H1 (cell line): ENCODE data around the gene CSRNP3. TPM values are rescaled to one million over a fixed set of nuclear protein-coding genes. Genes with fewer than 3 reads are reported as not detected.

ENCODE experiments used
- CTCF ChIA-PET: fragments of 300-600 bp; sonication (Branson Sonifier 250); formaldehyde crosslinking; loops from one replicate; lab custom pipeline; 2021; ENCODE audit not compliant: partially characterized antibody; lab: Charles Lee
- POLR2A ChIA-PET: fragments of 300-600 bp; sonication (Branson Sonifier 250); formaldehyde crosslinking; loops from one replicate; lab custom pipeline; 2021; ENCODE audit warnings: inconsistent platforms; ENCODE audit not compliant: partially characterized antibody; lab: Charles Lee
- DNase-seq, 2 experiments: peaks; one replicate each; pipeline versions ENCODE4 v3.0.0 to v3.0.0-alpha.2; 2010 to 2022; ENCODE audit warnings: low spot score in 2 of 2, low read depth in 1 of 2, mixed read lengths in 1 of 2
- FAIRE-seq: peaks from 2 replicates; lab custom pipeline; 2011; peaks lifted over from hg19 to GRCh38; lab: Jason Lieb, UNC
- H2AFZ ChIP-seq: 2 replicates; pipeline ENCODE4 v1.8.1; 2012; ENCODE audit warnings: low read length, inconsistent platforms
- H2AK5ac ChIP-seq: 2 replicates; pipeline ENCODE4 v1.6.1; 2013; ENCODE audit warnings: low read depth, low read length
- H2BK120ac ChIP-seq: replicated peaks from 2 replicates; pipeline ENCODE3; 2013; ENCODE audit warnings: low read depth, low read length, inconsistent platforms
- H2BK12ac ChIP-seq: 2 replicates; pipeline ENCODE4 v1.6.1; 2013; ENCODE audit warnings: low read depth, low read length
- H2BK15ac ChIP-seq: 2 replicates; pipeline ENCODE4 v1.6.1; 2013; ENCODE audit warnings: low read length
- H2BK20ac ChIP-seq: 2 replicates; pipeline ENCODE4 v1.6.1; 2013; ENCODE audit warnings: low read length
- H2BK5ac ChIP-seq: 2 replicates; pipeline ENCODE4 v1.6.1; 2013; ENCODE audit warnings: low read depth, low read length
- H3K14ac ChIP-seq: 2 replicates; pipeline ENCODE4 v1.6.1; 2013; ENCODE audit warnings: inconsistent platforms; ENCODE audit not compliant: insufficient read length
- H3K18ac ChIP-seq: 2 replicates; pipeline ENCODE4 v1.6.1; 2013; ENCODE audit warnings: low read length; ENCODE audit errors: extremely low read depth
- H3K23ac ChIP-seq: 2 replicates; pipeline ENCODE4 v1.6.1; 2013; ENCODE audit warnings: inconsistent platforms; ENCODE audit not compliant: insufficient read length
- H3K23me2 ChIP-seq: 2 replicates; pipeline ENCODE4 v1.6.1; 2013; ENCODE audit warnings: low read depth, low read length
- H3K27ac ChIP-seq: 2 replicates; pipeline ENCODE4 v1.6.1; 2011; ENCODE audit warnings: low read depth, low read length, inconsistent platforms
- H3K27me3 ChIP-seq, 4 experiments: replicated peaks in 1 of 4; 1 replicate in 1 of 4; 2 replicates in 3 of 4; pipeline versions ENCODE4 v1.6.1 to v1.8.1; 2011 to 2013; ENCODE audit warnings: low read length in 3 of 4, mild to moderate bottlenecking in 3 of 4, inconsistent platforms in 2 of 4, mixed read lengths in 2 of 4, moderate library complexity in 1 of 4; ENCODE audit not compliant: control insufficient read depth in 3 of 4, insufficient read depth in 3 of 4; ENCODE audit errors: extremely low read depth in 1 of 4
- H3K36me3 ChIP-seq, 4 experiments: 2 replicates each; pipeline versions ENCODE4 v1.6.1 to v1.8.1; 2011 to 2013; ENCODE audit warnings: mild to moderate bottlenecking in 4 of 4, low read length in 3 of 4, moderate library complexity in 2 of 4, control low read depth in 1 of 4, inconsistent platforms in 1 of 4; ENCODE audit not compliant: insufficient read depth in 4 of 4, control insufficient read depth in 2 of 4
- H3K4ac ChIP-seq: replicated peaks from 2 replicates; pipeline ENCODE3; 2013; ENCODE audit warnings: low read length, low read depth, mixed read lengths, inconsistent platforms; ENCODE audit not compliant: insufficient read length
- H3K4me1 ChIP-seq, 4 experiments: replicated peaks in 1 of 4; 1 replicate in 1 of 4; 2 replicates in 3 of 4; pipeline versions ENCODE4 v1.6.1 to v1.8.1; 2011 to 2013; ENCODE audit warnings: low read length in 3 of 4, inconsistent platforms in 2 of 4, mixed read lengths in 1 of 4; ENCODE audit not compliant: insufficient read depth in 4 of 4, control insufficient read depth in 3 of 4
- H3K4me2 ChIP-seq, 2 experiments: 2 replicates each; pipeline versions ENCODE4 v1.6.1 to v1.8.1; 2011 to 2013; ENCODE audit warnings: low read depth in 2 of 2, low read length in 2 of 2, control low read depth in 1 of 2, inconsistent platforms in 1 of 2, mild to moderate bottlenecking in 1 of 2; ENCODE audit not compliant: insufficient read depth in 1 of 2
- H3K4me3 ChIP-seq, 4 experiments: fragments of 200-600, 300-600 bp in 1 of 4; sonication (generic), shearing (Covaris generic), sonication (Bioruptor Twin) in 1 of 4; 2 replicates each; pipeline versions ENCODE4 v1.5.1 to v1.8.1; 2011 to 2016; ENCODE audit warnings: low read length in 4 of 4, low read depth in 3 of 4, control low read depth in 2 of 4, inconsistent platforms in 2 of 4, mild to moderate bottlenecking in 2 of 4, mixed read lengths in 1 of 4, moderate library complexity in 1 of 4; ENCODE audit not compliant: insufficient read depth in 2 of 4; ENCODE audit errors: extremely low read depth in 1 of 4
- H3K56ac ChIP-seq: replicated peaks from 2 replicates; pipeline ENCODE3; 2013; ENCODE audit warnings: low read depth, mild to moderate bottlenecking, mixed read lengths, low read length, inconsistent platforms; ENCODE audit not compliant: insufficient read length
- H3K79me1 ChIP-seq: 2 replicates; pipeline ENCODE4 v1.6.1; 2013; ENCODE audit warnings: low read depth, low read length, control low read depth
- H3K79me2 ChIP-seq, 2 experiments: 2 replicates each; pipeline versions ENCODE4 v1.6.1 to v1.8.1; 2012 to 2013; ENCODE audit warnings: low read length in 2 of 2, mild to moderate bottlenecking in 2 of 2, inconsistent platforms in 1 of 2; ENCODE audit not compliant: insufficient read depth in 2 of 2, control insufficient read depth in 1 of 2
- H3K9ac ChIP-seq, 4 experiments: replicated peaks in 1 of 4; 1 replicate in 1 of 4; 2 replicates in 3 of 4; pipeline versions ENCODE4 v1.6.1 to v1.8.1; 2011 to 2013; ENCODE audit warnings: low read depth in 3 of 4, low read length in 3 of 4, control low read depth in 2 of 4, mild to moderate bottlenecking in 2 of 4, moderate library complexity in 2 of 4, inconsistent platforms in 1 of 4; ENCODE audit errors: extremely low read depth in 1 of 4
- H3K9me3 ChIP-seq, 2 experiments: 2 replicates each; pipeline versions ENCODE4 v1.6.1 to v1.8.1; 2012 to 2013; ENCODE audit warnings: mild to moderate bottlenecking in 2 of 2, moderate library complexity in 2 of 2, control low read depth in 1 of 2, inconsistent platforms in 1 of 2, low read depth in 1 of 2, low read length in 1 of 2, mixed read lengths in 1 of 2; ENCODE audit not compliant: insufficient read depth in 2 of 2
- H4K20me1 ChIP-seq, 2 experiments: replicated peaks in 1 of 2; 2 replicates each; pipeline versions ENCODE3 to v1.8.1; 2011 to 2013; ENCODE audit warnings: inconsistent platforms in 2 of 2, low read length in 2 of 2, mild to moderate bottlenecking in 1 of 2; ENCODE audit not compliant: insufficient read depth in 2 of 2, control insufficient read depth in 1 of 2
- H4K5ac ChIP-seq: 2 replicates; pipeline ENCODE4 v1.6.1; 2013; ENCODE audit warnings: low read length, low read depth, mixed read lengths, inconsistent platforms; ENCODE audit not compliant: insufficient read length
- H4K8ac ChIP-seq: 2 replicates; pipeline ENCODE4 v1.8.0; 2013; ENCODE audit warnings: mild to moderate bottlenecking, moderate library complexity, low read length, inconsistent platforms; ENCODE audit not compliant: insufficient read depth; ENCODE audit errors: extremely low read depth
- H4K91ac ChIP-seq: replicated peaks from 2 replicates; pipeline ENCODE3; 2013; ENCODE audit warnings: low read length, mixed read lengths, inconsistent platforms; ENCODE audit not compliant: insufficient read length
- CBX8 ChIP-seq: fragments of 300-800, 300-1000 bp; sonication (generic); IDR thresholded peaks from 2 replicates; pipeline ENCODE4 v1.7.1; 2016; ENCODE audit warnings: low read depth, low read length, borderline replicate concordance
- CTCF ChIP-seq, 3 experiments: IDR thresholded peaks; 1 replicate in 2 of 3; 2 replicates in 1 of 3; pipeline versions ENCODE4 v1.5.1 to v1.6.1; 2011; ENCODE audit warnings: low read length in 3 of 3, mild to moderate bottlenecking in 3 of 3, inconsistent platforms in 2 of 3, low read depth in 1 of 3, moderate library complexity in 1 of 3; ENCODE audit not compliant: insufficient read depth in 1 of 3; ENCODE audit errors: control extremely low read depth in 1 of 3
- EZH2 ChIP-seq: fragments of 200-600 bp; sonication (generic); IDR thresholded peaks from 2 replicates; pipeline ENCODE4 v1.7.1; 2012; ENCODE audit warnings: low read depth, mild to moderate bottlenecking, moderate library complexity, low read length, inconsistent platforms; ENCODE audit not compliant: severe bottlenecking
- KDM1A ChIP-seq: fragments of 200-600, 300-600 bp; sonication (generic); IDR thresholded peaks from 2 replicates; pipeline ENCODE4 v1.7.1; 2016; ENCODE audit warnings: mild to moderate bottlenecking, low read length, borderline replicate concordance
- NANOG ChIP-seq: IDR thresholded peaks from 2 replicates; pipeline ENCODE4 v1.6.1; 2011; ENCODE audit warnings: low read length, low read depth, mild to moderate bottlenecking, inconsistent platforms; ENCODE audit not compliant: insufficient read depth, poor library complexity, severe bottlenecking
- RNF2 ChIP-seq: fragments of 200-900, 300-1000 bp; sonication (generic); IDR thresholded peaks from 2 replicates; pipeline ENCODE4 v1.7.1; 2016; ENCODE audit warnings: borderline replicate concordance, low read depth, mild to moderate bottlenecking, antibody characterized with exemption, low read length; ENCODE audit not compliant: poor library complexity, severe bottlenecking; ENCODE audit errors: missing control alignments
- SUZ12 ChIP-seq: fragments of 200-600 bp; sonication (generic); IDR thresholded peaks from 2 replicates; pipeline ENCODE4 v1.6.1; 2012; ENCODE audit warnings: mild to moderate bottlenecking, inconsistent platforms, low read length, moderate library complexity, mixed read lengths
- WGBS, 2 experiments: shearing (Covaris generic) in 1 of 2; methylation state at CpG; one replicate each; pipeline versions ENCODE4 v1.1.6 to v1.1.7; 2013 to 2015; ENCODE audit warnings: low lambda C conversion rate in 2 of 2, mixed read lengths in 2 of 2, inconsistent platforms in 1 of 2, low coverage in 1 of 2, missing lambda C conversion rate in 1 of 2; ENCODE audit not compliant: insufficient replicate concordance in 2 of 2, insufficient coverage in 1 of 2, insufficient read length in 1 of 2; ENCODE audit errors: extremely low coverage in 1 of 2, missing lambda C conversion rate in 1 of 2; 5-methylcytosine and 5-hydroxymethylcytosine counted together
- polyA plus RNA-seq, 7 experiments: library from polyadenylated mRNA; depleted of rRNA in 3 of 7; stranded (reverse) in 5 of 7; unstranded in 2 of 7; fragments of >200 nt in 5 of 7; fragments of 200-250 nt in 2 of 7; gene quantifications; 1 replicate in 5 of 7; 2 replicates in 1 of 7; 4 replicates in 1 of 7; pipeline versions ENCODE4 v1.2.1 to v1.2.3, GENCODE V29; 2011 to 2013; ENCODE audit warnings: missing spikeins in 2 of 7, mixed read lengths in 2 of 7
- total RNA-seq: library from RNA; stranded (reverse); fragmentation: NEBNext Ultra II Directional; extraction: Animal tissue kit (Norgen Biotek cat#: 25700); gene quantifications from 2 replicates; pipeline ENCODE4 v1.2.1, GENCODE V29; 2021

The CSRNP3 gene
- total and polyA plus RNA-seq, 2 of the 8 experiments (the other 6 are each of a cell fraction or from before 2014, with no cell fraction given): 1.3 to 6.5 TPM

GRCh38 chr2:165617741-165618481 is 148.4 kb downstream of the CSRNP3 start:
- no peaks in the 10 kb centered on the region for H3K79me1 ChIP-seq
- no peak overlapping the region for H3K27ac ChIP-seq
- no peaks in the 10 kb centered on the region for H3K4me1 ChIP-seq
- H3K36me3 ChIP-seq: no peaks in the 10 kb centered on the region
- no peaks in the 10 kb centered on the region for H3K27me3 ChIP-seq
- H3K56ac ChIP-seq: no peak overlapping the region
- no peak overlapping the region for H4K91ac ChIP-seq
- no peak overlapping the region for H2BK120ac ChIP-seq
- DNase-seq (no peak), FAIRE-seq (no peak)
- H2BK12ac ChIP-seq: 0 out of 2 replicates have a peak overlapping the region, but pooled peaks have one; percentile 29
- ChIA-PET POLR2A (interaction anchor here (0.8 kb wide), 1 partner anchor 122 kb away, joined by 3 read pairs; no protein-coding TSS in a partner anchor), CTCF (no interaction called here)
- no peak overlapping the region for H3K4ac ChIP-seq
- no peak overlapping the region for H4K5ac ChIP-seq
- no peak overlapping the region for H3K18ac ChIP-seq
- 0 out of 2 replicates have a peak overlapping the region, but pooled peaks have one; percentile 11 for H2BK5ac ChIP-seq
- no peak overlapping the region for H3K23ac ChIP-seq
- H3K9ac ChIP-seq: no peak overlapping the region
- no peak overlapping the region for H2BK15ac ChIP-seq
- no peak overlapping the region for H2BK20ac ChIP-seq
- no peak overlapping the region for H2AK5ac ChIP-seq
- H3K14ac ChIP-seq: no peak overlapping the region
- TF ChIP-seq EZH2: no peak
- no peak for TF ChIP-seq NANOG
- TF ChIP-seq KDM1A: no peak
- TF ChIP-seq CTCF (IDR thresholded peaks at IDR 0.05; ENCODE audit: control extremely low read depth in 1 of 3, insufficient read depth in 1 of 3, low read depth in 1 of 3, low read length in 3 of 3): no peak
- no peak for TF ChIP-seq SUZ12
- no peak for TF ChIP-seq CBX8
- TF ChIP-seq RNF2: no peak
- H3K9me3 ChIP-seq: no peaks in the 10 kb centered on the region
- no peaks in the 10 kb centered on the region for H3K23me2 ChIP-seq
- H3K4me2 ChIP-seq: no peak overlapping the region
- WGBS, 2 experiments: 96% methylated on average over 4 of the region's 4 CpGs; no CpG with 5 or more reads in 1 of the 2 experiments
- H3K79me2 ChIP-seq: no peaks in the 10 kb centered on the region
- no peak overlapping the region for H3K4me3 ChIP-seq
- H4K8ac ChIP-seq: no peak overlapping the region
- H2AFZ ChIP-seq: no peak overlapping the region
- no peaks in the 10 kb centered on the region for H4K20me1 ChIP-seq
